GM19240 (cell line): ENCODE data around the gene CHST4.
"Not testable (repeated sequence)": the region's sequence is repeated elsewhere in the genome, so short reads cannot be mapped to it uniquely, and the experiment has no call there.

Experiments used
- DNase-seq: peaks from one replicate; pipeline ENCODE4 v3.0.0; 2011; ENCODE audit warnings: low spot score; ENCODE audit not compliant: insufficient read length

Gene CHST4

DNA sequence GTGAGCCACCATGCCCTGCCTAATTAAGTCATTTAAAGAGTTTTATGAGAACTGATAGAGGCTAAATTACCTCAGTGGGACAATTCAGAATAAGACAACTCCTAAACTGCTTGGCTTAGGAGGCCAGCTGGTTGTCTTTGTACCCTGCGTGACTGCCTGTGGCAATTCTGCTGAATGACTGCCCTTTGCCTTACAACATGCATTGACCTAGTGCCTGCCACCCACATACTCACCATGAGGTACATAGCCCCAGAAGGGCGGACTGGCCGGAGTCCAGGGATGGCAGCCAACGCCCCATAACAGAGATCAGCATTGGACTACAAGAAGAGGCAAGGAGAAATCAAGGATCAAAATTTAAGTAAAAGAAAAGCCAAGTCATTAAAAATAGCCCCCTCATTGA lies 43.4 kb downstream of the CHST4 start:
- no peak for DNase-seq

DNA sequence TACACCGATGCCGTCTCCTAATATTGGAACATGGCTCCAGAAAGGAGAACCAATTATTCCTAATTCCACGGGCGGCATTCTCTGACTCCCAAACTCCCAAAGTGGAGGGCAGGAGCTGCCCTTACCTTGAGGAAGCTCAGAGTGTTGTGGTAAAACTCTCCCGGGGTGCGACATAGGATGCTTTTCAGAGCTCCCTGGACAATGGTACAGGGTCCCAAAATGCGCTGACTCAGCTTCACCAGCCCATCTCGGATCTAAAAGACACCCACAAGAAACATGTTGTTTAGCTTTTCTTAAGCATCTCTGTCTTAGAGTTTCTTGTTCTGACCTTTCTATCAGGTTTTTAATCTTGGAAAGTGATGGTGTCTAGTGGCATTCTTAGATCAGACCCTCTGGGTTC lies 43.9 kb downstream of the CHST4 start:
- no peak for DNase-seq

DNA sequence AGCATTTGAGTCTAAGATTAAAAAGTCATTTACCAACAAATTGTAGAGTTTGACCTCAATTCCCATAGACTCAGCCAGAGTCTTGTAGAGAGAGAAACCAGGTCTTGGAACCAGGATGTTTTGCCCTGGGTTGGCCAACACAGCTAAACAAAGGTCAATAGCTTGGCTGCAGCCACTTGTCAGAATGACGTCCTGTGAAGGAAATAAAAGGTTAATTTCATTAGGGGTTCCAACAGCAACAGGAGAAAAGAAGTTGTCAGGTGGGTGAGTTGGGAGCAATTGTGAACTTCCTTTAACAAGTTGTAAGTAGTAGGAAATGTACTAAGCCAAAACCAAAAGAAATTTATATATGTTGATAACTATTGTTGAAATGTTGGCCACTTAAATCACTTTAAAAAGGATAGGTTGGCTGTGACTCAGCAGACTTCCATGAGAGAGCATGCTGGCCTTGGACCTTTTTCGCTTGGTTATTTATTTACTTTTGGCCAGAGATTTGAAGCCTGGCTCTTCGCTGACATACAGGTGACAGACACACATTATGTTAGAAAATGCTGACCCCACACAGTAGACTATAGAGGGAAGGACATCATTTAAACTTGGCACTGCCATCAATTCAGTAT lies 46.4 kb downstream of the CHST4 start:
- no peak for DNase-seq

DNA sequence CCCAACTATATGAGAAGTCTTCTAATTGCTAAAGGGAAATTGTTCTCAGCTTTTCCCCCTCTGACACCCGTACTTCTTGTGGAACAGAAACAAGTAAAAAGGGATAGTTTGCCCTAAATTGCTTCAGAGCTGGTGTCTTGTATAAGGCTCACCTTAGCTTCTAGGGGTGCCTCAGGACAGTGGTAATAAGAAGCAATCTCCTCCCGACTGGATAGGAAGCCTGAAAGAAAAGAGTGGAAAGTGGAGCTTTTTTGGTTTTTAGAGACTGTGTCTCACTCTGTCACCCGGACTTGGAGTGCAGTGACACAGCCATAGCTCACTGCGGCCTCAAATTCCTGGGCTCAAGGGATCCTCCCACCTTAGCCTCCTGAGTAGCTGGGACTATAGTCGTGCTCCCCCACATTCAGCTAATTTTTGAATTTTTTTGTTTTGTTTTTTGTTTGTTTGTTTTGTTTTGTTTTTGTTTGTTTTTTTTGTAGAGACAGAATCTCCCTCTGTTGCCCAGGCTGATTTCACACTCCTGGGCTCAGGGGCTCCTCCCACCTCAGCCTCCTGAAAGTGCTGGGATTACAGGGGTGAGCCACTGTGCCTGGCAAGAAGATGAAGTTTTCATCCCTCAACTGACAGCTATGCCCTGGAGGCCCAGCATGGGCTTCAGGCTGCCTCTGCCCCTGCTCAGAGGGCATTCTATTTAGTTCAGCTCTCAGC lies 47.3 kb downstream of the CHST4 start:
- DNase-seq = no peak

DNA sequence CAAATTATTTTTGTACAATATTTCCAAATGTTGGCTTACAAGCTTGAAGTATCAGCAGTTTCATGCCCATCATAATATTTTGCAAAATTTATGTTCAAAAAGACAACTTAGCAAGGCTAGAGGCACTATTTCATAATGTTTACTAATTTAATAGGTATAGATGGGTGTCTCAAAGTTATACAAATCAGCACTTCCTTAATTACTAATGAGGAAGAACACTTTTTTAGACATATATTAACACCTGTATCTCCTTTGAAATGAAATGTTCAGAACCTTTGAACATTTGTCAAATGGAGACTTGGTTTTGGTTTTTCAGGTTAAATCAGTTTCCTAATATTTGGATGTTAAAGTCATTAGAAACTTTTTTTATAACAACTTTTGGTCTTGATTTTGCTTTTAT lies 48.5 kb downstream of the CHST4 start:
- DNase-seq = no peak

DNA sequence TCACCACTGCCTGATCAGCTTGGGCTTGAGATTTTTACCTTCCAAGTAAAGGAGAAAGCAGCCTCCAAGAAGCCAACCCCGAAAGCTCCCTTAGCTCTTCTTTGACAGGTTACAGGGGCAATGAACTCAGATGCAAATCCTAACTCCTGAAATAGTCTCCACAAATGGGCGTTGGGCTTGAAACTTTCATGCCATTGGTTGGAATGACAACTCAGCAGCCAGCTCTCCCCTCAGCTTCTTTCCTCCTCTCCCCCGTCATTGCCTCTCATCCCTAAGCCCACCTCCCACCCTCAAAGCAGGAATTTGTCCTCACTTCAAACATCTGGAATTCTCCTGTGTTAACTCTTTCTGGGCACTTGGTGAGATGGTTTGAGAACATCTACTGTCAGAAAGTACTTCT lies 50.7 kb downstream of the CHST4 start, which contains the start of gene TAT:
TSS of gene TAT (minus strand) at position 122 of the 400 bp plus-strand sequence. CDS start 677 bp downstream, outside the sequence.
- no peak for DNase-seq

DNA sequence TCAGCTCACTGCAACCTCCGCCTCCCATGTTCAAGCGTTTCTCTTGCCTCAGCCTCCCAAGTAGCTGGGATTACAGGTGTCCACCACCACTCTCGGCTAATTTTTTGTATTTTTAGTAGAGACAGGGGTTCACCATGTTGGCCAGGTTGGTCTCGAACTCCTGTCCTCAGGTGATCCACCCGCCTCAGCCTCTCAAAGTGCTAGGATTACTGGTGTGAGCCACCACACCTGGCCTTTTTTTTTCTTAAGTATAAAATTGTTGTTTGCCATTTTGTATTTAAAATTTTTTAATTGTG lies 56.3 kb downstream of the CHST4 start:
- DNase-seq = not testable (repeated sequence)

DNA sequence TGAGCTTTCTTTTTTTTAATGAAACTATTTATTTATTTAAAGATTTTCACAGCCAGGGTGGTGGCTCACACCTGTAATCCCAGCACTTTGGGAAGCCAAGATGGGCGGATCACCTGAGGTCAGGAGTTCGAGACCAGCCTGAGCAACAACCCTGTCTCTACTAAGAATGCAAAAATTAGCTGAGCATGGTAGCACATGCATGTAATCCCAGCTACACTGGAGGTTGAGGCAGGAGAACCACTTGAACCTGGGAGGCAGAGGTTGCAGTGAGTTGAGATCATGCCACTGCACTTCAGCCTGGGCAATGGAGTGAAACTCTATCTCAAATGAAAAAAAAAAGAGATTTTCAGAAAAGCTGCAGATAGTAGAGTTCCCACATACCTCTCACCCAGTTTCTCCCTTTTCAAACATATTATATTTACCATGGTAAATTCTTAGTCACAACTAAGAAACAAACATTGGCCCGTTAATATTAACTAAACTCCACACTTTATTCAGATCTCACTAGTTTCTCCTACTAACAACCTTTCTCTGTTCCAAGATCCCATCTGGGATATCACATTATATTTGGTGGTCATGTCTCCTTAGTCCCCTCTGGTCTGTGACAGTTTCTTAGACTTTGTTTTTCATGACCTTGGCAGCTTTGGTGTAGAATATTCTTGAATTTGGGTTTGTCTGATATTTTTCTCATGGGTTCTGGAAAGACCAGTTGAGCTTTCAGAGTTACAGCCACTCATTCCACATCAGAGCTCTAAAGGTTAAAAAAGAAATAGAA lies 58.5 kb downstream of the CHST4 start:
- no peak for DNase-seq

DNA sequence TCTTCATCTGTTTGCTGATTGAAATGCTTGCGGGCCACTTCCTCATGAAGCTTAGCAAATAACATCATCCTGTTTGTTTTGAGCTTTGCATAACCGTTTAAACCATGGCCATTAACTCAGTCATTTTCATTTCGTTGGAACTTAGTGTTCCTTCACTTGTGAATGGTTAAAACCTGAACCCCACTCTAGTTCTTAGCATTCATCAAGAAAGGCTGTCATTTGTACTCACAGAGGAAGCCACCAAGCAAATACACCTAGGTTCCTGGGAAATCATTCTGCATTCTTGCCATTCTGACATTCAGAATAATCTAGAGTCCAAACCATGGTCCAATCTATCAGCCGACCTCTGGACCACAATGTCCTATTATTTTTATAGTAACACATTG lies 59.1 kb downstream of the CHST4 start:
- no peak for DNase-seq
